Measurements from ENCODE around the gene RAD9B. TPM values are rescaled to one million over a fixed set of nuclear protein-coding genes. Genes with fewer than 3 reads are reported as not detected.

The RAD9B gene
- total and polyA plus RNA-seq, 7 donors: 0.77 to 4.2 (median 1.6) TPM

GRCh38 chr12:110475426-110475825, 26.7 kb upstream of the RAD9B start:
- 95 to 97% (median 96%) methylated on average over 7 of the region's 7 CpGs for WGBS, 3 donors
- TF ChIP-seq CTCF (IDR thresholded peaks at IDR 0.05): no peak

GRCh38 chr12:110498984-110499706, 3.0 kb upstream of the RAD9B start:
- DNase-seq: no peak
- intact Hi-C loops (cut with DNase I): no loop called here
- H3K4me1 ChIP-seq: peaks cover 39% of the 10 kb centered on the region
- H3K36me3 ChIP-seq (ENCODE audit: insufficient read depth in 1 of 2, low read depth in 1 of 2): peaks cover 2 to 30% of the 10 kb centered on the region in 2 donors
- ATAC-seq: peak; percentile 20 to 35 (median 26)
- no peak for TF ChIP-seq CTCF (IDR thresholded peaks at IDR 0.05)
- no peak overlapping the region for H3K4me3 ChIP-seq
- no peaks in the 10 kb centered on the region for H3K27me3 ChIP-seq (ENCODE audit: insufficient read depth in 3 of 3, low read length in 2 of 3)
- no peaks in the 10 kb centered on the region for H3K9me3 ChIP-seq
- WGBS, 3 donors: 43 to 64% (median 46%) methylated on average over 4 of the region's 4 CpGs
- H3K27ac ChIP-seq: peak overlapping the region; percentile 96

More at GRCh38 chr12:110475426-110475825, 26.7 kb upstream of the RAD9B start:
- peaks cover 0 to 5% of the 10 kb centered on the region in 2 donors for H3K36me3 ChIP-seq (ENCODE audit: insufficient read depth in 1 of 2, low read depth in 1 of 2)
- no peaks in the 10 kb centered on the region for H3K9me3 ChIP-seq
- intact Hi-C loops (cut with DNase I): no loop called here
- H3K27me3 ChIP-seq (ENCODE audit: insufficient read depth in 3 of 3, low read length in 2 of 3): no peaks in the 10 kb centered on the region
- DNase-seq (no peak), ATAC-seq (no peak)
- H3K4me1 ChIP-seq: peaks cover 4% of the 10 kb centered on the region
- H3K27ac ChIP-seq: no peak overlapping the region
- no peak overlapping the region for H3K4me3 ChIP-seq

GRCh38 chr12:110501399-110501751, 756 bp upstream of the RAD9B start:
- ATAC-seq: peak; percentile 63 to 82 (median 72)
- peaks cover 0 to 8% of the 10 kb centered on the region in 2 donors for H3K36me3 ChIP-seq (ENCODE audit: insufficient read depth in 1 of 2, low read depth in 1 of 2)
- no peaks in the 10 kb centered on the region for H3K9me3 ChIP-seq
- peak; percentile 32 to 70 for DNase-seq
- H3K27me3 ChIP-seq (ENCODE audit: insufficient read depth in 3 of 3, low read length in 2 of 3): no peaks in the 10 kb centered on the region
- peaks cover 39% of the 10 kb centered on the region for H3K4me1 ChIP-seq
- TF ChIP-seq CTCF (IDR thresholded peaks at IDR 0.05): no peak
- intact Hi-C loops (cut with DNase I): loop anchor here (2.0 to 5.0 kb wide), 2 partner anchors 33 to 34 kb away; partner anchors contain the start of genes FAM216A (in 2 of the 2) and GPN3 (in 2 of the 2)
- peak overlapping the region; percentile 96 for H3K27ac ChIP-seq
- 0 to 1% (median 0%) methylated on average over 17 of the region's 17 CpGs for WGBS, 3 donors
- H3K4me3 ChIP-seq: peak overlapping the region; percentile 98

- WGBS, 3 donors: 75 to 79% (median 76%) methylated on average over 1 of the region's 1 CpG
- H3K4me1 ChIP-seq: peaks cover 28% of the 10 kb centered on the region
- no peaks in the 10 kb centered on the region for H3K9me3 ChIP-seq
- H3K36me3 ChIP-seq (ENCODE audit: insufficient read depth in 1 of 2, low read depth in 1 of 2): no peaks in the 10 kb centered on the region
- intact Hi-C loops (cut with DNase I): loop anchor here in 1 of 2 donors (5.0 kb wide), 1 partner anchor 36 kb away; the partner anchor contains the start of genes FAM216A and GPN3
- DNase-seq (no peak), ATAC-seq (no peak)
- H3K27ac ChIP-seq: no peak overlapping the region
- no peak for TF ChIP-seq CTCF (IDR thresholded peaks at IDR 0.05)
- no peak overlapping the region for H3K4me3 ChIP-seq
- no peaks in the 10 kb centered on the region for H3K27me3 ChIP-seq (ENCODE audit: insufficient read depth in 3 of 3, low read length in 2 of 3)
Observed at GRCh38 chr12:110503432-110503831, 1.3 kb downstream of the RAD9B start.

Data from psoas muscle (tissue), 8 donors.